CD4-positive, alpha-beta memory T cell (primary cell): ENCODE data around the gene CGREF1. TPM values are rescaled to one million over a fixed set of nuclear protein-coding genes. Genes with fewer than 3 reads are reported as not detected.
"Not testable (repeated sequence)": the region's sequence is repeated elsewhere in the genome, so short reads cannot be mapped to it uniquely, and the experiment has no call there.

Experiments used
- CTCF ChIA-PET: fragments of 350-600 bp; sonication (Branson Sonifier 250); formaldehyde crosslinking; loops from one replicate; lab custom pipeline; 2021; ENCODE audit warnings: inconsistent platforms; ENCODE audit not compliant: partially characterized antibody; lab: Charles Lee
- POLR2A ChIA-PET: fragments of 350-600 bp; sonication (Branson Sonifier 250); formaldehyde crosslinking; loops from one replicate; lab custom pipeline; 2021; ENCODE audit not compliant: partially characterized antibody; lab: Charles Lee
- DNase-seq, 5 donors: peaks; one replicate each; pipeline versions ENCODE4 v3.0.0 to v3.0.0-alpha.2; 2020 to 2022; ENCODE audit warnings: mixed read lengths in 1 of 5
- H3K27ac ChIP-seq: one replicate; pipeline ENCODE4 v1.7.0; 2013; ENCODE audit warnings: low read depth, low read length
- H3K27me3 ChIP-seq: 2 replicates; pipeline ENCODE4 v1.7.0; 2013; ENCODE audit warnings: mild to moderate bottlenecking, low read length, moderate library complexity; ENCODE audit not compliant: insufficient read depth
- H3K36me3 ChIP-seq: 2 replicates; pipeline ENCODE4 v1.7.0; 2013; ENCODE audit warnings: mild to moderate bottlenecking, low read length, moderate library complexity; ENCODE audit not compliant: insufficient read depth
- H3K4me1 ChIP-seq: 2 replicates; pipeline ENCODE4 v1.7.0; 2013; ENCODE audit warnings: mild to moderate bottlenecking, low read length, moderate library complexity; ENCODE audit not compliant: insufficient read depth
- H3K4me3 ChIP-seq, 2 donors: one replicate each; pipeline ENCODE4 v1.7.0; 2013; ENCODE audit warnings: low read length in 2 of 2, mild to moderate bottlenecking in 1 of 2
- H3K9me3 ChIP-seq, 2 donors: one replicate each; pipeline ENCODE4 v1.7.0; 2013; ENCODE audit warnings: low read length in 2 of 2, control low read depth in 1 of 2; ENCODE audit not compliant: control insufficient read depth in 1 of 2
- H3K27ac Mint-ChIP-seq, 7 donors: one replicate each; pipeline ENCODE4 v1.8.0; 2020 to 2021; ENCODE audit warnings: mixed read lengths in 7 of 7, mild to moderate bottlenecking in 6 of 7, inconsistent platforms in 3 of 7, moderate library complexity in 3 of 7
- H3K27me3 Mint-ChIP-seq, 2 donors: one replicate each; pipeline ENCODE4 v1.8.0; 2020 to 2021; ENCODE audit warnings: mixed read lengths in 2 of 2
- H3K36me3 Mint-ChIP-seq, 2 donors: one replicate each; pipeline ENCODE4 v1.8.0; 2020 to 2021; ENCODE audit warnings: mixed read lengths in 2 of 2, inconsistent platforms in 1 of 2, mild to moderate bottlenecking in 1 of 2
- H3K4me1 Mint-ChIP-seq, 4 donors: one replicate each; pipeline ENCODE4 v1.8.0; 2020 to 2021; ENCODE audit warnings: mixed read lengths in 4 of 4, mild to moderate bottlenecking in 1 of 4
- H3K4me3 Mint-ChIP-seq, 8 donors: one replicate each; pipeline ENCODE4 v1.8.0; 2020 to 2021; ENCODE audit warnings: mixed read lengths in 8 of 8, mild to moderate bottlenecking in 7 of 8, moderate library complexity in 6 of 8, inconsistent platforms in 3 of 8
- H3K9me3 Mint-ChIP-seq, 8 donors: one replicate each; pipeline ENCODE4 v1.8.0; 2020 to 2021; ENCODE audit warnings: mixed read lengths in 8 of 8, mild to moderate bottlenecking in 5 of 8, inconsistent platforms in 3 of 8, moderate library complexity in 1 of 8
- intact Hi-C: fragments of 100-400 bp; cut with micrococcal nuclease; formaldehyde crosslinking; loops from one replicate; pipeline ENCODE4 v1.15.1; 2023
- polyA plus RNA-seq, 2 donors: library from polyadenylated mRNA; unstranded; fragments of 300-500 nt; fragmentation: Illumina TruSeq; gene quantifications; one replicate each; pipeline ENCODE4 v1.2.3, GENCODE V29; 2021
- total RNA-seq, 2 experiments: library from RNA; stranded (reverse); gene quantifications; one replicate each; pipeline ENCODE4 v1.2.3, GENCODE V29; 2021

Gene CGREF1
- total and polyA plus RNA-seq, 4 experiments from 2014 or later = 0.36 to 0.47 TPM; not detected in 2

- H3K36me3 Mint-ChIP-seq, H3K27ac Mint-ChIP-seq, H3K9me3 ChIP-seq, H3K4me3 ChIP-seq, H3K9me3 Mint-ChIP-seq, H3K27ac ChIP-seq, DNase-seq, H3K27me3 ChIP-seq, POLR2A ChIA-PET, CTCF ChIA-PET, H3K4me3 Mint-ChIP-seq, intact Hi-C loops, H3K4me1 Mint-ChIP-seq, H3K4me1 ChIP-seq, H3K36me3 ChIP-seq: not testable (repeated sequence)
- H3K27me3 Mint-ChIP-seq = peaks cover 5 to 11% of the 10 kb centered on the region in 2 donors
Observed at GRCh38 chr2:27111392-27112078, 7.4 kb downstream of the CGREF1 start.

DNA sequence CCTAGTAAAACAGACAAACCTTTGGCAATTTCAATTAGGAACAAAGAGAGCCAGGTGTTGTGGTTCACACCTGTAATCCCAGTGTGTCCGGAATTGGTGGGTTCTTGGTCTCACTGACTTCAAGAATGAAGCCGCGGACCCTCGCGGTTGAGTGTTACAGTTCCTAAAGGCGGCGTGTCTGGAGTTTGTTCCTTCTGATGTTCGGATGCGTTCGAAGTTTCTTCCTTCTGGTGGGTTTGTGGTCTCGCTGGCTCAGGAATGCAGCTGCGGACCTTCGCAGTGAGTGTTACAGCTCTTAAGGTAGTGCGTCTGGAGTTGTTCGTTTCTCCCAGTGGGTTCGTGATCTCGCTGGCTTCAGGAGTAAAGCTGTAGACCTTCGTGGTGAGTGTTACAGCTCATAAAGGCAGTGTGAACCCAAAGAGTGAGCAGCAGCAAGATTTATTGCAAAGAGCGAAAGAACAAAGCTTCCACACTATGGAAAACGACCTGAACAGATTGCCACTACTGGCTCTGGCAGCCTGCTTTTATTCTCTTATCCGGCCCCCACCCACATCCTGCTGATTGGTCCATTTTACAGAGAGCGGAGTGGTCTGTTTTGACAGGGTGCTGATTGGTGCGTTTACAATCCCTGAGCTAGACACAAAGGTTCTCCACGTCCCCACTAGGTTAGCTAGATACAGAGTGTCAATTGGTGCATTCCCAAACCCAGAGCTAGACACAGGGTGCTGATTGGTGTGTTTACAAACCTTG is 8.2 kb downstream of the CGREF1 start:
- H3K4me3 Mint-ChIP-seq, H3K4me3 ChIP-seq, H3K4me1 ChIP-seq, H3K4me1 Mint-ChIP-seq, H3K27ac ChIP-seq, H3K27ac Mint-ChIP-seq, DNase-seq, H3K36me3 Mint-ChIP-seq, POLR2A ChIA-PET, H3K9me3 Mint-ChIP-seq, intact Hi-C loops, H3K9me3 ChIP-seq, H3K36me3 ChIP-seq, H3K27me3 ChIP-seq: not testable (repeated sequence)
- peaks cover 5 to 16% of the 10 kb centered on the region in 2 donors for H3K27me3 Mint-ChIP-seq
- CTCF ChIA-PET = interaction anchor here (0.6 kb wide), 1 partner anchor 23 kb away, joined by 3 read pairs; no protein-coding TSS in a partner anchor

GRCh38 chr2:27109083-27109482 is 9.8 kb downstream of the CGREF1 start:
- H3K4me1 ChIP-seq = no peaks in the 10 kb centered on the region
- intact Hi-C loops = no loop called here
- no peak overlapping the region for H3K27ac ChIP-seq
- H3K9me3 Mint-ChIP-seq = no peaks in the 10 kb centered on the region
- CTCF ChIA-PET = interaction anchor here (1.7 kb wide), 1 partner anchor 171 kb away, joined by 4 read pairs; no protein-coding TSS in a partner anchor
- no peaks in the 10 kb centered on the region for H3K4me1 Mint-ChIP-seq
- H3K27me3 ChIP-seq = no peaks in the 10 kb centered on the region
- no peak overlapping the region for H3K4me3 Mint-ChIP-seq
- DNase-seq = no peak
- no peaks in the 10 kb centered on the region for H3K36me3 Mint-ChIP-seq
- peaks cover 5 to 16% of the 10 kb centered on the region in 2 donors for H3K27me3 Mint-ChIP-seq
- no peaks in the 10 kb centered on the region for H3K36me3 ChIP-seq
- H3K27ac Mint-ChIP-seq = peak overlapping the region in 1 of 7 donors; percentile 43
- POLR2A ChIA-PET = no interaction called here
- no peak overlapping the region for H3K4me3 ChIP-seq
- no peaks in the 10 kb centered on the region for H3K9me3 ChIP-seq

GRCh38 chr2:27108221-27108620 is 10.7 kb downstream of the CGREF1 start:
- H3K36me3 ChIP-seq = no peaks in the 10 kb centered on the region
- POLR2A ChIA-PET = interaction anchor here (0.6 kb wide), 1 partner anchor 25 kb away, joined by 3 read pairs; no protein-coding TSS in a partner anchor
- DNase-seq = no peak
- intact Hi-C loops = no loop called here
- CTCF ChIA-PET = interaction anchor here (1.7 kb wide), 1 partner anchor 172 kb away, joined by 4 read pairs; no protein-coding TSS in a partner anchor
- Mint-ChIP-seq H3K27me3 (peaks cover 5 to 16% of the 10 kb centered on the region in 2 donors), H3K9me3 (no peaks in the 10 kb centered on the region), H3K4me1 (no peaks in the 10 kb centered on the region), H3K4me3 (no peak overlapping the region), H3K27ac (no peak overlapping the region), H3K36me3 (no peaks in the 10 kb centered on the region)
- H3K4me3 ChIP-seq = no peak overlapping the region
- no peaks in the 10 kb centered on the region for H3K27me3 ChIP-seq
- no peak overlapping the region for H3K27ac ChIP-seq
- H3K4me1 ChIP-seq = no peaks in the 10 kb centered on the region
- no peaks in the 10 kb centered on the region for H3K9me3 ChIP-seq

DNA sequence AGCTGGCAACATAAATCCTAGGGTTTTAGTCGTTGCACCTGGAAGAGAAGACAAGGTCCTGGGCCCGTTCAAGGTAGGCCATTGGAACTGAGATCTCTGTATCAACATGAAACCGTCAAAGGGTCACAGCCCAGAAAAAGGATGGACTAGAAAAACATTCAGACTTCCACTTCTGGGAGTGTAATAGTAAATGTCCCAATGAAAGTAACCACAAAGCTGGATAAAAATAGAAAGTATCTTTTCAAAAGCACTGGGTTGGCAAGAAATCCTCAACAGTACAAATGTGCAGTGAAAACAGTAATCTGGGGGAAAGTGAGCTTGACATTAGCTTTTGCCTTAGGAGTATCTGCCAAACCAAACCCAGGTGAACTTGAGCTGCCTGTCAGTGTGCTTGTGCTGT is 12.9 kb downstream of the CGREF1 start:
- Mint-ChIP-seq H3K27me3 (peaks cover 4 to 12% of the 10 kb centered on the region in 2 donors), H3K4me1 (no peaks in the 10 kb centered on the region), H3K4me3 (no peak overlapping the region), H3K36me3 (no peaks in the 10 kb centered on the region), H3K27ac (no peak overlapping the region), H3K9me3 (no peaks in the 10 kb centered on the region)
- DNase-seq = no peak
- H3K36me3 ChIP-seq = no peaks in the 10 kb centered on the region
- H3K4me1 ChIP-seq = no peaks in the 10 kb centered on the region
- no peaks in the 10 kb centered on the region for H3K27me3 ChIP-seq
- ChIA-PET CTCF (interaction anchor here (1.1 to 1.6 kb wide), 2 partner anchors 174 to 197 kb away, joined by 3 to 7 read pairs; no protein-coding TSS in a partner anchor), POLR2A (no interaction called here)
- no peak overlapping the region for H3K4me3 ChIP-seq
- H3K27ac ChIP-seq = no peak overlapping the region
- intact Hi-C loops = no loop called here
- no peaks in the 10 kb centered on the region for H3K9me3 ChIP-seq

DNA sequence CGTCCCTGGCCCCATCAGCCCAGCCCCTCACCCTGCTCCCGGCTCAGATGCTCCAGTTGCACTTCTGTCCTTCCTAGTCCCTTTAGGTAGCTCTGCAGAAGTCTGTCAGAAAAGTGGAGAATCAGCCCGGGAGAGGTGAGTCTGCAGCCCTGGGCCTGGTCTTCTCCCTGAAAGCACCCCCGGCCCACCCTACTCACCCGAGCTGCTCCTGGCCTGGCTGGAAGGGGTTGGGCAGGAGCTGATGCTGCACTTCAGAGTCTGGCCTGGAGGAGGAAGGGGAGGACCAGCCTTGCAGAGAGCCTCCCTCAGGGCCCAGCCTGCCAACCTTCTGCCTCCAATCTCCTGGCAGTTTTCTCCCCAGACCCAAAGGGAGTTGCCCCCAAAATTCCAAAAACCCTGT is 16.6 kb downstream of the CGREF1 start:
- Mint-ChIP-seq H3K4me3 (no peak overlapping the region), H3K27ac (no peak overlapping the region), H3K9me3 (no peaks in the 10 kb centered on the region), H3K27me3 (peaks cover 4 to 8% of the 10 kb centered on the region in 2 donors), H3K4me1 (peaks cover 0 to 3% (median 0%) of the 10 kb centered on the region in 4 donors), H3K36me3 (peaks cover 0 to 1% of the 10 kb centered on the region in 2 donors)
- no peaks in the 10 kb centered on the region for H3K27me3 ChIP-seq
- no peak overlapping the region for H3K4me3 ChIP-seq
- CTCF ChIA-PET = interaction anchor here (2.6 to 10.0 kb wide), 2 partner anchors 180 to 201 kb away, joined by 13 to 121 read pairs; partner anchors contain the start of gene TRIM54
- no peaks in the 10 kb centered on the region for H3K4me1 ChIP-seq
- POLR2A ChIA-PET = no interaction called here
- no peak overlapping the region for H3K27ac ChIP-seq
- intact Hi-C loops = no loop called here
- no peak for DNase-seq
- no peaks in the 10 kb centered on the region for H3K9me3 ChIP-seq
- no peaks in the 10 kb centered on the region for H3K36me3 ChIP-seq

DNA sequence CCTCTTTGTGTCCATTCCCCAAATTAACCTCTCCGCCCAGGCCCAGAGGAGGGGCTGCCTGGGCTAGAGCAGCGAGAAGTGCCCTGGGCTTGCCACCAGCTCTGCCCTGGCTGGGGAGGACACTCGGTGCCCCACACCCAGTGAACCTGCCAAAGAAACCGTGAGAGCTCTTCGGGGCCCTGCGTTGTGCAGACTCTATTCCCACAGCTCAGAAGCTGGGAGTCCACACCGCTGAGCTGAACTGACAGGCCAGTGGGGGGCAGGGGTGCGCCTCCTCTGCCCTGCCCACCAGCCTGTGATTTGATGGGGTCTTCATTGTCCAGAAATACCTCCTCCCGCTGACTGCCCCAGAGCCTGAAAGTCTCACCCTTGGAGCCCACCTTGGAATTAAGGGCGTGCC is 18.9 kb downstream of the CGREF1 start:
- no peaks in the 10 kb centered on the region for H3K9me3 Mint-ChIP-seq
- peaks cover 0 to 1% of the 10 kb centered on the region in 2 donors for H3K36me3 Mint-ChIP-seq
- Histone ChIP-seq H3K36me3 (no peaks in the 10 kb centered on the region), H3K27ac (no peak overlapping the region), H3K9me3 (no peaks in the 10 kb centered on the region), H3K4me1 (peaks cover 9% of the 10 kb centered on the region), H3K27me3 (no peaks in the 10 kb centered on the region), H3K4me3 (no peak overlapping the region)
- peaks cover 0 to 2% of the 10 kb centered on the region in 2 donors for H3K27me3 Mint-ChIP-seq
- no peak for DNase-seq
- H3K4me1 Mint-ChIP-seq = peaks cover 8 to 16% (median 10%) of the 10 kb centered on the region in 4 donors
- POLR2A ChIA-PET = no interaction called here
- CTCF ChIA-PET = interaction anchor here (0.5 to 10.0 kb wide), 9 partner anchors 9 to 253 kb away, joined by 3 to 121 read pairs (median 5); partner anchors contain the start of genes ABHD1 and TRIM54
- H3K27ac Mint-ChIP-seq = peak overlapping the region in 1 of 7 donors; percentile 42
- no peak overlapping the region for H3K4me3 Mint-ChIP-seq
- intact Hi-C loops = no loop called here
